Activated effector memory CD4-positive, alpha-beta T cell treated with anti-CD3 and anti-CD28 coated beads, Interleukin-2, amount 50 U/mL, for 16 hours (primary cell): ENCODE measurements around the gene CD48.

Experiments used
- DNase-seq: peaks from one replicate; pipeline ENCODE4 v3.0.0-alpha.2; 2020

Gene CD48

GRCh38 chr1:160651433-160652064 lies 60.1 kb downstream of the CD48 start:
- DNase-seq: no peak

DNA sequence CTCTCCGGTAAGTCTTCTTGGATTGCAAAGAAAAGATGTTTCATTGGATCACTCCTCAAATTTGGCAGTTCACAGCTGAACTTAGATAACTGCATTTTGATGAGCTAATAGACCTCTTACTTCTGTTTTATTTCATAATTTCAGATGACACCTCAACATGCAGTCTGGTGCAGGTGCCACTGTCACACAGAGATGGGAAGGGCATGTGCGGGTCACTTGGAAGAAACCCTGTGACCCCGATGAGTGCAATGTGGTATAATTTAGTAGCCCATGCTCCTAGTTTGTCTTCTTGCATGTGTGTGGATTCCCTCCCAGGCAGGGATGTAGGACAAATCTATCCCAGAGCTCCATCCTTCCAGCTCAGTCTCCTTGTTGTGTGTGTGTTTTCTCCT lies 64.3 kb downstream of the CD48 start:
- DNase-seq: no peak

DNA sequence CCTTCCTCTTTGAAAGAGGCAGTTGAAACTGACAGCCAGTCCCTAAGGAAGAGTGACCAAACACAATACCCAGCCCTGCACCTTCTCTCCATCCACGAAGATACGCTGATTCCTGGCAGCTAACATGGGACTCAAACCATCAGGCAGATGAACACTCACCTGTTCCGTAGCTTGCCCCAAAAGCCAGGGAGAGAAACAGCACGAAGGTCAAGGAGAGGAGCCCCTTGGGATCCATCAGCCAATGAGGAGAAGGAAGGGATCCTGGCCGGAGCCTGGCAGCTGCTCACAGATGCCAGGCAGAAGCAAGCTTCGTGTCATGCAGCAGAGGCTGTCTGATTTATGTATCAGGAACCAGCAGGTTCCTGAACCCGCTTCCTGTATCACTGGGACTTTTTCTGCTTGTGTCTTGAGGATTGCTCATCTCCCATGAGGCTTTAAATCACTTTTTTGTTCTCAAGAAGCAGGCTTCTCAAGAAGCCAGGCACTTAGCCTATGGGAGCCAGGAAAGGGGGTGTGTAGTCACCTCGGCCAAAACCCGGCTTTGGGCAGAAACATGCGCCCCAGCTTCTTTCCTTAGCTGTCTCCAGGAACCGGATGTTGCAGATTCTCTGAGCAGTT lies 64.8 kb downstream of the CD48 start, which contains the start of gene SLAMF1:
SLAMF1 (minus strand) TSS at position 334 of the 618 bp plus-strand sequence; CDS start at position 235, 99 bp downstream.
- peak; percentile 78 for DNase-seq

DNA sequence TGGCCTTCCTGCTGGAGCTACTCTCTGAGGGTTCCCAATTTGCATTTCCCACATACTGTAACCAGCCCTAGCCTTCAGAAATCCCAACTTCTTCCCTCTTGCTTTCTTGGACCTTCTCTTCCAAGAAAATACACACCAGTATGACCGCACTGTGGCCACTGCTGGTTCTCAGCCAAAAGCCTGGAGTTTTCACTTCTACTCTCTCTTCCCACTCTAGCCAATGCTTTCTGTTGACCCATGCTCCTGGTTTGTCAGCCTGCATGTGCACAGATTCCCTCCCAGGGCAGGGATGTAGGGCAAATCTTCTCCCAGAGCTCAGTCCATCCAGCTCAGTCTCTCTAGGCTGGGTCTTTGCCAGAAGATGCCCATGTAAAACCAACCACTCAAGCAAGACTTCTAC lies 65.4 kb downstream of the CD48 start:
- no peak for DNase-seq

DNA sequence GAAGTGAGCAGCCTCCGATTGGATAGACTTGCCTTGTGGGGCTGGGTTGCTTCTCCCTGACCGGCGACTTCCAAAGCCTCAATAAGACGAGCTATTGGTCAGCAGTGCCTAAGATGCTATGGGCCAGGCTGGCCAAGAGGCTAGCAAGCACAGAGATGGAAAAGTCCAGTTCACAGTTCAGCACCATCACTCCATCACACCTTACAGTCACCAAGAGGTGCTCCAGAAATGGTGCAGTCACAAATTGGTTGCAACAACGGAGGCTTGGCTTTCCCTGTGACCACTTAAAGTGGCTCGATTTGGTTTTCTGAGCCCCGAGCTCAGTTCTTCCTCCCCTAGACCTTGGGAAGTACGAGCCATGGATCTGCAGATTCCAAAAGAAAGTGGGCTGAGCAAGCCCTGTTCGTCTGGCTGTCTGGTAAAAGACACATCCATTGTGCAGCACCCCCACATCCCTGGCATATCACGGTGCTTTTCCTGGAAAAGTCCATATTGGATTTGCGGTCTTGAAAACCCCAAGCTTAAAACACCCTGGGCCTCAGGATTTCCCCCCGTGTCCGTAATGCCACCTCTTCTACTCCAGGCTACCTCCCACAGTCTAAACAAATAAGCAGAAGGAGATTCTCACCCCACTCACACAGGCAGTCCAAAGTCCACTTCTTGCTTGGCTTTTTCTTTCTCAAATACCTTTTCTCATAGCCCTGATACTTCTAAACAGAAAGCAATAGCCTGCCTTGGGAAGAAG lies 66.1 kb downstream of the CD48 start:
- no peak for DNase-seq

DNA sequence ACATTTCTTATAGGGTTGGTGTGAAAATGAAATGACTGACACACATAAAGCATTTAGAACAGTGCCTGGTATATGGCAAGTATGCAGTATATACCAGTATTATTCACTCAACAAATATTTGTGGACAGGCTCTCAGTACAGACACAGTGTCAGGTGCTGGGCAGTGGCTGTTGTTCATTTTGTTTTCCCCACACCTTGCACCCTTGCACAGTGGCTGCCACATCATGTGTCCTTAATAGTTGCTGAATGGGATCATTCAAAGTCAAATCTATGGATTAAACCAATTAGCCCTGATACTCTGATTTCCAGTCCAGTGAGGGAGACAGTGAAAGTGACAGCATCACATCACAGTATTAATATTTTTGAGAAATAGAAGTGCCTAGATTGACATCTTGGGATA lies 67.2 kb downstream of the CD48 start:
- DNase-seq: no peak

GRCh38 chr1:160643138-160643537 lies 68.5 kb downstream of the CD48 start:
- DNase-seq: no peak

GRCh38 chr1:160642281-160642644 lies 69.4 kb downstream of the CD48 start:
- DNase-seq: no peak

DNA sequence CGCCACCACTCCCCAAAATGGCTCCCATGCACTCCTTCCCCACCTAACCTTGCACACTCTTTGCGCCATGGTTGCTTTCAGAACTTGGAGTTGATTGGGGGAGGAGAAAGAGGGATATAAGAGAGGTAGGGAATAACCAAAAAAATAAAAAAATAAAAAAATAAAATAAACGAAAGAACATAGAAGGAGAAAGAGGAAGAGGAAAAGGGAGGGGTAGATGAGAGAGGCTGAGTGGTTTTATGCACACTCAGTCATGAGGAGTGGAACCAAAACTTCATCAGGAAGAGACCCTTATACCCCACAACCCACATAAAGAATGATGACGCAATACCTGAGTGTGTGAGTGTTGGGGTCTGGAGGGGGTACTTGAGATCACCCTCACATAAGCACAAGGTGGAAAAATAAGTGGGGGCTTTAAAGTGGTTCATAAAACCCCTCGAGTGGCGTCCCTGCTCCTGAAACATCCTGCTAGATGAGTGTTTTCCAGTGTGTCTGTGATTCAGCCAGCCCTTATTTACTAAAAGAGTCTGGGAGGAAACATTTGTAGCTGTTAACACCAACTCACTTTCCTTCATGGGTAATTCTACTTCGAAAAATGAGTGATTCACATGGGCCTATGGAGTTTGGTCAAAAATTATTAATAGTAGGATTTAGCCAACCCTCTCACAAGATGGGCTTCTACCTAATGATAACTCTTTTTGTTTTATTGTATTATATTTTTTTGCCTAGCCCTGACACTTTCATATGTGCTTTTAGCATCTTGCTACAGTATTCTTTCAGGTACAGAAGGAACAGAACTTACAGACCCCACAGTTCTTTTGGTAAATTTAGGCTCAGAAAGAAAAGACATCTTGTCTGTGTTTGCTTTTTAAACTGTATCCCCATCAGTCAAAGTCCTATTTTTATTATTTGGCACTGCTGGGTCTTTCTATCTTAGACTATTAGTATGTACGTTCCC lies 70.0 kb downstream of the CD48 start:
- DNase-seq: peak; percentile 72

DNA sequence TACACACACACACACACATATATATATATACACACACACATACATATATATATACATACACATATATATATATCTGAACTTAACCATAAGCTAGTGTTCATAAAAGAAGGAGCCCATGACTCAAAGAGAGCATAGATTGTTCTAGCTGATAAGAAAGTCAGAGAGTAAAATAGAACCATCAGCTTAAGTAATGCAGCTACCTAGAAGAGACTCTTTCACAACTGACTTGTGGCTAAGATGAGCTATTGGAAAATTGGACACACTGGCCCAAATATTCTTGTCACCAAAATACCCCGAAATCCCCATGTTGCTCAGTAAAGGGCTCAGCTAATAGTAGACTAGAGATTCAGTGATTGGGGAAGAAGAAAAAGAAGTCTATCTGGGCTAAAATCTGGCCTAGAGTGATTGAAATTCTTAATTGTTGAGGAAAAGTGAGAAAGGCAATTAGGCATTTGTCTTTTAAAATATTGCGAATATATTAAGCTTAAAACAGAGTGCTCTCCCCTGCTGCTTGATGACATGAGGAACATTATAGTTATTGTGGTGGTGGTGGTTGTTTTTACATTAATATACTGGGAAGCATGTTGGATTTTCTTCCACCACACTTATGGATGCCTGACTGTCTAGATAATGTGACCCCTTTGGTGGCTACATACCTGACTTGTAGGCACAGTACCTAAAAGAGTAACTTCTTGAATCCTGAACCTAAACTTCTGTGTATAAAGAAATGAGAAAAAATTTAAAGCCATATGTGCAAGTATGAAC lies 71.1 kb downstream of the CD48 start:
- no peak for DNase-seq

GRCh38 chr1:160639652-160640051 lies 72.0 kb downstream of the CD48 start:
- DNase-seq: no peak

- DNase-seq: no peak
Observed at GRCh38 chr1:160638926-160639325, 72.7 kb downstream of the CD48 start.

GRCh38 chr1:160638540-160638857 lies 73.1 kb downstream of the CD48 start:
- no peak for DNase-seq

DNA sequence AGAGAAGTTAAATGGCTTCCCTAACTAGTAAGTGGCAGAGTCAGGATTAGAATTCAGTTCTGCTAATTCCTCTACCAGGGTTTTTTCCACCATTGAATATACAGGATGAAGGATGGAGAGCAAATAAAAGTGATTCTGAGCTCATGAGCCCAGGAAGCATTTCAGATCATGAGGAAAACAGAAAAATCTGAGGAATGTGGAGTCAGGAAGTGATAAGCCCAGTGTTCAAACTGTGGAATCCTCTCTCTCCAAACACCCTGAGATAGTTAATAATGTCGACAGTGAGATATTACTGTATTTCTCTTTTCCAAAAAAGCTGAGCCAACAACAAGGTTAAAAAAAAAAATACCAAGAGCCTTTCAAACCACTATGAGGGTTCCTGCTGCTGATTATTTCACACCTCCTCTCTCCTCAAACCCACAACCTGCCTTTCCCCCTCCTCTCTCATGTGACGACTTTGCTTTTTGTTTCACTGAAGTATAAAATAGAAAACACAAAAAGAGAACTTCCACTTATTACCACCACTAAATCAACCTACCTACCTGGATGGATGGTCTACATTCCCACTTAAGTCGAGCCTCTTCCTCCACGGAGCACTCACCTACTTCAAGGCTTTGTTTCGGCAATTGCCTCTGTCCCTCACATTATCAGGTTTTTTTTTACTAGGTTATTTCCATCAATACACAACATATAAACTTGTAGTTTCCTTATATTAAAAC lies 73.6 kb downstream of the CD48 start:
- peak; percentile 74 for DNase-seq

GRCh38 chr1:160637065-160637464 lies 74.6 kb downstream of the CD48 start:
- DNase-seq: no peak

- no peak for DNase-seq
Observed at GRCh38 chr1:160636547-160636946, 75.1 kb downstream of the CD48 start.

- no peak for DNase-seq
Observed at GRCh38 chr1:160636076-160636475, 75.5 kb downstream of the CD48 start.

DNA sequence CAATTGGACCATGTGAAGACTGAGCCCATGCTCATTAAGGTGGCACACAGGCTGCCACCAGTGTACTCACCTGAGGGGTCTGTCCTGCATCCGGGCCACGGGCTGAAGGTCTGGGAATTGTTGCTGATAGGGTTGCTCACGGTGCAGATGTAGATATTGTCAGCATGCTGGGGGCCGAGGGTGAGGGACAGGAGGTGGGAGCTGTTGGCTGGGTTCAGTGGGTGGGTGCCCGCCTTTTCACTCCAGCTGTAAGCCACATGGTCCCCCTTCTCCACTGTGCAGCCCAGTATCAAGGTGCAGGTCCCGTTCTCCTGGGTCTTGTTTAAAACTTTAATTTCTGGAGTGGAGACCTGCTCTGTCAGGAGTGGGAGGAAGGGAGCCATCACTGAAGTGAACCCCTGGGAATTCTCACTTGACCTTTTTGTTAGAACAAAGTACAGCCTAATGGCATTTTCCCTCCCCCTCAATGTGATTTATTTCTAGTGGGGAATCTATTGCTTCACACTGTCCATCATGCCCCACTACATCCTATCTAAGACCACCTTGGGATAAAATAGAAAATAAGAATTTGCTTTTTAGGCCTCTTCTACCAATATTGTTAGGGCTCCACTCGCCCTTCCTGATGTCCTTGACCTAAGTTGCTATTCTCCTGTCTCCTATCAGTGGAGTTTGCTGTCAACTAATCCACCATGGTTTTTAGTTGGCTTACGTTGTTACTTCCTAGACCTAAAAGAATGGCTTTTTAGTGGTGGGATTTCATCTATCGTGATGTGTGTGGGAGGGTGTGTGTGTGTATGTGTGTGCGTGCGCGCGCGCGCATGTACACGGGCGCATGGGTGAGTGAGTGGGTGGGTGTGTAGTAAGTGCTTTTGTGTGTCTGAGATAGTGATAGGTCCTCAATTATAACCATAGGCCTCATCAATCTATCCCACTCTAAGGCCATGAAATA lies 76.8 kb downstream of the CD48 start:
- no peak for DNase-seq

- DNase-seq: no peak
Observed at GRCh38 chr1:160633330-160633903, 78.2 kb downstream of the CD48 start.

- DNase-seq: no peak
Observed at GRCh38 chr1:160631983-160632625, 79.5 kb downstream of the CD48 start.
